NT2/D1 (cell line): ENCODE data around the gene ZNF831.
A peak's percentile ranks its signal among the peaks of the same experiment; 100 is the strongest.

Experiments used
- DNase-seq: peaks from one replicate; pipeline ENCODE4 v3.0.0-alpha.2; 2011; ENCODE audit warnings: low read depth, low spot score
- H3K27me3 ChIP-seq: 2 replicates; pipeline ENCODE4 v1.6.0; 2011; ENCODE audit warnings: mild to moderate bottlenecking; ENCODE audit not compliant: insufficient read length, insufficient read depth
- H3K36me3 ChIP-seq: 2 replicates; pipeline ENCODE4 v1.6.1; 2011; ENCODE audit warnings: mild to moderate bottlenecking, low read length, mixed read lengths; ENCODE audit not compliant: insufficient read depth, insufficient read length
- H3K4me1 ChIP-seq: 2 replicates; pipeline ENCODE4 v1.5.1; 2011; ENCODE audit not compliant: insufficient read depth, insufficient read length
- H3K4me3 ChIP-seq: 2 replicates; pipeline ENCODE4 v1.5.1; 2011; ENCODE audit warnings: low read depth; ENCODE audit not compliant: insufficient read length
- H3K9ac ChIP-seq: 2 replicates; pipeline ENCODE4 v1.6.0; 2011; ENCODE audit warnings: low read depth; ENCODE audit not compliant: insufficient read length
- H3K9me3 ChIP-seq: 2 replicates; pipeline ENCODE4 v1.5.1; 2011; ENCODE audit warnings: mild to moderate bottlenecking, low read length; ENCODE audit not compliant: insufficient read depth
- SUZ12 ChIP-seq: IDR thresholded peaks from 2 replicates; pipeline ENCODE4 v1.6.1; 2011; ENCODE audit not compliant: insufficient read length, insufficient read depth; ENCODE audit errors: extremely low read depth
- YY1 ChIP-seq: IDR thresholded peaks from 2 replicates; pipeline ENCODE4 v1.6.1; 2011; ENCODE audit not compliant: insufficient read length, insufficient read depth
- ZNF274 ChIP-seq: IDR thresholded peaks from 2 replicates; pipeline ENCODE4 v1.6.1; 2011; ENCODE audit warnings: mild to moderate bottlenecking, low read depth, low read length

The ZNF831 gene

DNA sequence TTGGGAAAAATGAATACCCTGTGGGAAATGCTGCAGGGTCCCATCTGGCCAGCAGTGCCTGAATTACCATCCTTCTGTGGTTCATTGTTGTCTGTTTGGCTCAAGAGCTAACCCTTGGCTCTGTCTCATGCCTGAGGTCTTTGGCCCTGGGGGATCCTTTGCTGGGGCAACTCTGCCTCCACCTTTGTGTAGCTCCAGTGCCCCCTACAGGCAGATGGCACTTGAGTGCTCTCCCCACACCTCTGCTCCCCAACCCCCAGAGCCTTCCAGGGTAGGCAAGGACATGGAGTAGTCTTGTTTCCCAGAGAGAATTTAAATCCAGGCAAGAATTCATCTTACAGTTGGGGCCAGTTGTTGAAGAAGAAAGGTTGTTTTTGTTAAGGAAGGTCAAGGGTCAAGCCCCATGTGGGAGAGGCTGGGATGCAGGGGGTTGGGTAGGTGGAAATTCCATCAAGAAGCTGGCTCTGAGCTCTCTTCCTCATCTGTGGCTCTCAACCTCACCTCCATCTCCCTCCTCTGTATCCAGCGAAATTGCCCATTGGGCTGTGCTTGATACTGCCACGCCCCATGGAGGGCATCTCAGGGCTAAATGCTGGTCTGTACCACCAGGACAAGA lies 44.2 kb downstream of the ZNF831 start:
- Histone ChIP-seq H3K9ac (no peak overlapping the region), H3K36me3 (no peaks in the 10 kb centered on the region), H3K9me3 (no peaks in the 10 kb centered on the region), H3K27me3 (peaks cover 5% of the 10 kb centered on the region), H3K4me1 (peaks cover 2% of the 10 kb centered on the region), H3K4me3 (no peak overlapping the region)
- TF ChIP-seq ZNF274 (no peak), YY1 (no peak), SUZ12 (no peak)
- peak; percentile 81 for DNase-seq

DNA sequence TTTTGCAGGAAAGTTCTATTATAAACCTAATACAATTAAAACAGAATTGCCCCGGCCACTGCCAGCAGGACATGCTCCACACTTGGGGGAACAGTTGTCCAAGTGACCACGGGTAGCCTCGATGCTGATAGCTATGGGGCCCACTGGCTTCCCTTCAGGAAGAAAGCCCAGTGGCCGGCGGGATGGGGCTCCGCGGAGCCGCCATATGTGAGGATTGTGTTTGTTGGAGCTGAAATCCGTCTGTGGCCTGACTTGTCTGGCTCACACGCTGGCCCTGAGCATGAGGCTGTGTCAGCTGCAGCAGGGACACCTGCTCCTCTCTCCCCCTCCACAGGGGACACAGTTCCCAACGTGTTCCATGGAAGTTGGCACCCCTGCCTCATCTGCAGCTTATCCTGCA lies 46.6 kb downstream of the ZNF831 start:
- TF ChIP-seq ZNF274 (no peak), SUZ12 (no peak), YY1 (no peak)
- H3K4me3 ChIP-seq: no peak overlapping the region
- no peaks in the 10 kb centered on the region for H3K27me3 ChIP-seq
- H3K36me3 ChIP-seq: no peaks in the 10 kb centered on the region
- H3K9ac ChIP-seq: no peak overlapping the region
- peaks cover 2% of the 10 kb centered on the region for H3K4me1 ChIP-seq
- no peak for DNase-seq
- H3K9me3 ChIP-seq: no peaks in the 10 kb centered on the region

DNA sequence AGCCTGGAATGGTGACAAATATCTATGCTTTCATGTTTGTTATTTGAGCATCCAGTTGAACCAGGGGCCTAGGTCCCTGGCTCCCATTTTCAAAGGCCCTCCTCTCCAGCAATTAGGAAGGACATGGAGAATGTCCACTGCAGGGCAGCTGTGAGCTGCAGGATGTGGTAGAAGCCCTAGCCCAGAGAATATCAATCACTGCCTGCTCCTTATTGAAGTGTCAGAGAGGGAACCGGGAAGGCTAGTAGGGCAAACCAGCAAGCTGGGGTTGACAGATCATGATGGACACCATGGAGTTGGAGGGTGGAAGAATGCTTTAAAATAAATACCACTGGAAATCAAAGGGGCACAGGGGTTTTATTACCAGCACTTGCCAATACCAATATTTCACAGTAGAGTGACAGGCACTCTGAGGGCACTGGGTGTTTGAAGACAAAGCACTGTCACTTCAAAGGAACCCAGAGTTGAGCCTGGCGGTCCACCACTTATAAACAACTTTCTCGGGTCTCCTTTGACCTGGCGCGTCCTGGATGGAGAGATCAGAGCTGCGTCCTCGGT lies 47.7 kb downstream of the ZNF831 start:
- no peak overlapping the region for H3K4me3 ChIP-seq
- no peak overlapping the region for H3K9ac ChIP-seq
- no peaks in the 10 kb centered on the region for H3K36me3 ChIP-seq
- TF ChIP-seq SUZ12 (no peak), YY1 (no peak), ZNF274 (no peak)
- DNase-seq: no peak
- no peaks in the 10 kb centered on the region for H3K27me3 ChIP-seq
- H3K9me3 ChIP-seq: no peaks in the 10 kb centered on the region
- H3K4me1 ChIP-seq: peaks cover 2% of the 10 kb centered on the region

DNA sequence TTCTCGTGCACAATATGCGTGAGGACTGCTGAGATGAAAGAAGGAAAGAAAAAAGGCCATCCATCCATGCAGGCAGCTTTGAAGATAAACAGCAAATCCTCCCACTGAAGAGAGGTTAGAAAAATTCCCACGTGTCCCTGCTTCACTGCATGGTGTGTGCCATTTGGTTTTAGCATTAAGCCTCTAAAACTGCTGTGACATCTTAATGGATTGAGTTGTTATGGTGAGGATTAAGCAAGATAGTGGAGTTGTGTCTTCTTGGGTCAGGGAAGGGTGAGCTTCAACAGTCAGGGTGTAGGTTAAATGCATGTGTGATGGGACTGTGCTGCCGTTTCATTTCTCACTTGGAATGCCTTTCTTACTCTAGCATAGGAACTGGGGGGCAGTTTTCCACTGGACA lies 50.5 kb downstream of the ZNF831 start:
- TF ChIP-seq SUZ12: no peak

DNA sequence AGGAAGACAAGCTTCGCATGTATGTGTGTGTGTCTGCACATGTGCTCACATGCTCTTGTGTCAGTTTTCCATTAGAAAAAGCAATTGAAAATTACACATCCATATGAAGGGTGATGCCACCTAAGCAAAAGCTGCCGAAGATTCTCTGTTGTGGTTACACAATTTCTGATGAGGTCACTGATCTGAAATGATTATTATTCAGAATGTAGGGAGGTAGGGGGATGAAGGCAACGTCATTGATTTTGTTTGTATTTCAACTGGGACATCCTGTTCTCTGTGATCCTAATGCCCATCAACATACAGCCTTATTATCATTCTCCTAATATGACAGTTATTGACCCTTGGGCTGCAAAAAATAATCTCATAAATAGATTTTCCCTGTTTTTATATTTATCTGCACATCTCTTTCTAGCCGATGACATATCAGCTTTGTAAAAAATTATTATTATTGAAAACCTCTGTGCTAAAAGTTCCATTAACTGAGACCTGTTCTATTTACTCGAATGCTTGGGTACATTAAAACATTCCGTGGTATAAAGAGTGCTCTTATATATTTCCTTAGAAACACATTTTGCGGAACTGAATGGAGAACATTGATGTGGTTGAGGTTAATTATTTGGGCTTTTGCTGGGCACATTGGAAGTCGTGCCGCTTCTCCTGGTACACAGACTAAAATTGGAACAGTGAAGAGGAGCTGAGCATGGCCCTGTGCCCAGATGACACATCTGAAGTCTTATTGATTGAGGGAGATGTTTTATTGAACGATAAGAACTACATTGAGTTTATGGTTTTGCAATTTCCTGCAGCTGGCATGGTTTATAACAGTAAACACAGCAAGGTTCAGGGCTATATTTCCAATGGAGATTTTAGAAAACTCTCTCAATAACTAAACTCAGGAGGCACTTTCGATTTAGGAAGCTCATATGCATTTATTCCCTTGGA lies 51.3 kb downstream of the ZNF831 start:
- DNase-seq: no peak
- Histone ChIP-seq H3K4me3 (no peak overlapping the region), H3K27me3 (no peaks in the 10 kb centered on the region), H3K9ac (no peak overlapping the region), H3K36me3 (no peaks in the 10 kb centered on the region), H3K9me3 (no peaks in the 10 kb centered on the region), H3K4me1 (no peaks in the 10 kb centered on the region)
- no peak for TF ChIP-seq ZNF274
- TF ChIP-seq SUZ12: no peak
- no peak for TF ChIP-seq YY1

More for the DNA sequence above, 50.5 kb downstream of the ZNF831 start:
- no peak overlapping the region for H3K4me3 ChIP-seq
- no peak for DNase-seq
- no peaks in the 10 kb centered on the region for H3K4me1 ChIP-seq
- H3K36me3 ChIP-seq: no peaks in the 10 kb centered on the region
- no peak overlapping the region for H3K9ac ChIP-seq
- no peaks in the 10 kb centered on the region for H3K27me3 ChIP-seq
- H3K9me3 ChIP-seq: no peaks in the 10 kb centered on the region

DNA sequence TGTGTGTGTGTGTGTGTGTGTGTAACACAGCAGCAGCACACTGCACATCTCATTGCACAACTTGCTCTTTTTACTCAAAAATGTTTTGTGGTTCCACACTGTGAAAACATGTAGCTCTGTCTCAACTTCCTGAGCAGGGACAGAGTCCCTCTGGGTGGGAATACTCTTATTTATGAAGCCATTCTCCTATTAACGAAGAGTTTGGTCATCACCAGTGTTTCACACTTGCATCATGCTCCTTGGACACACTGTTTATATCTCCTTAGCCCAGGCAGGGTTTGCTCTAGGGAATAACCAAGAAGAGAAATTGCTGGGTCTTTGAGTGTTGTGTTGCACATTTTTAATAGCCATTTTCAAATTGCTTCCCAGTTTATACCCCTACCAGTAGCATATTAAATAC lies 53.6 kb downstream of the ZNF831 start:
- Histone ChIP-seq H3K4me1 (peaks cover 5% of the 10 kb centered on the region), H3K9ac (no peak overlapping the region), H3K36me3 (no peaks in the 10 kb centered on the region), H3K4me3 (no peak overlapping the region), H3K9me3 (no peaks in the 10 kb centered on the region), H3K27me3 (peaks cover 19% of the 10 kb centered on the region)
- TF ChIP-seq YY1 (no peak), ZNF274 (no peak), SUZ12 (no peak)
- no peak for DNase-seq

DNA sequence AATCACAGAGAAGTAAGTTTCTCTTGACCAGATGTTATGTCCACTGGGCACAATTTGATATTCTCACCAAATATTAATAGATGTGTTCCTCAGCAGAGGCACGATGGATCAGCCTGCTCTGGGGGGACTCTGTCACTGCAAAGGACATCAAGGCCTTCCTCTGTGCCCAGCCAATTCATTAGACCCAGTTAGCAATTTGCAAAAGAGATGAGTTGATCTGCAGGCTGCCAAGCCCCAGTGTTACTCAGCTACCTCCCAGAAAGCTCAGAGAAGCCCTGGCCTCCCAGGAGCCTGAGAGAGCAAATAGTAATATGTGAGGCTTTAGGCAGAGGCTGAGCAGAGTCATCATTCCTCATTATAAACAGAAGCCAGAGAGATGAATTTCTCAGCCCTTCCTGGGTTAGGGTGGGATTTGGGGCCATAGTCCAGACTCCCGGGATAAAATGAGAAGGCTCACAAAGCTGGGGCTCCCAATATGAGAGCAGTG lies 54.2 kb downstream of the ZNF831 start:
- peaks cover 20% of the 10 kb centered on the region for H3K27me3 ChIP-seq
- DNase-seq: no peak
- H3K4me3 ChIP-seq: no peak overlapping the region
- H3K9ac ChIP-seq: no peak overlapping the region
- H3K4me1 ChIP-seq: peaks cover 5% of the 10 kb centered on the region
- no peaks in the 10 kb centered on the region for H3K9me3 ChIP-seq
- no peak for TF ChIP-seq SUZ12
- no peak for TF ChIP-seq ZNF274
- no peak for TF ChIP-seq YY1
- no peaks in the 10 kb centered on the region for H3K36me3 ChIP-seq
